Heart left ventricle (tissue), 16 donors: ENCODE results near the gene FBXL12. TPM values are rescaled to one million over a fixed set of nuclear protein-coding genes. Genes with fewer than 3 reads are reported as not detected.
A peak's percentile ranks its signal among the peaks of the same experiment; 100 is the strongest.
"Not testable (repeated sequence)": the region's sequence is repeated elsewhere in the genome, so short reads cannot be mapped to it uniquely, and the experiment has no call there.

Source experiments
- ATAC-seq, 4 donors: fragments of 200-7000 bp; cut with Tn5 transposase; one replicate each; pipeline ENCODE4 v1.9.1; 2020 to 2022; ENCODE audit warnings: moderate library complexity in 4 of 4, mild to moderate bottlenecking in 3 of 4, moderate number of reproducible peaks in 1 of 4
- DNase-seq, 5 donors: peaks; one replicate each; pipeline ENCODE4 v3.0.0-alpha.2; 2020
- H3K27ac ChIP-seq, 12 donors: fragments of 200-600 bp; sonication (generic) in 4 of 12; one replicate each; pipeline versions ENCODE4 v1.5.0 to v1.8.0; 2016 to 2022; ENCODE audit warnings: mild to moderate bottlenecking in 2 of 12
- H3K27me3 ChIP-seq, 9 donors: fragments of 200-600 bp; sonication (generic) in 2 of 9; one replicate each; pipeline versions ENCODE4 v1.5.1 to v1.8.0; 2016 to 2022; ENCODE audit warnings: mild to moderate bottlenecking in 3 of 9
- H3K36me3 ChIP-seq, 9 donors: fragments of 200-600 bp; sonication (generic) in 2 of 9; one replicate each; pipeline versions ENCODE4 v1.5.0 to v1.8.0; 2018 to 2022; ENCODE audit warnings: mild to moderate bottlenecking in 2 of 9
- H3K4me1 ChIP-seq, 12 donors: fragments of 200-600 bp; sonication (generic) in 4 of 12; one replicate each; pipeline versions ENCODE4 v1.5.0 to v1.8.0; 2016 to 2022; ENCODE audit warnings: mild to moderate bottlenecking in 3 of 12
- H3K4me3 ChIP-seq, 12 donors: fragments of 200-600 bp; sonication (generic) in 4 of 12; one replicate each; pipeline versions ENCODE4 v1.5.0 to v1.8.0; 2017 to 2022; ENCODE audit warnings: mild to moderate bottlenecking in 9 of 12, moderate library complexity in 4 of 12
- H3K9me3 ChIP-seq, 12 donors: fragments of 200-600 bp; sonication (generic) in 4 of 12; one replicate each; pipeline versions ENCODE4 v1.5.0 to v1.8.0; 2016 to 2022; ENCODE audit warnings: mild to moderate bottlenecking in 1 of 12
- POLR2A ChIP-seq, 2 donors: fragments of 450-650 bp; IDR thresholded peaks; one replicate each; pipeline ENCODE4 v1.6.1; 2017; ENCODE audit warnings: antibody characterized with exemption in 2 of 2, mild to moderate bottlenecking in 2 of 2, moderate library complexity in 2 of 2
- WGBS, 4 donors: extraction: QIAGEN DNeasy Blood & Tissue Kit in 2 of 4; methylation state at CpG; one replicate each; pipeline versions ENCODE4 v1.1.5 to v1.1.7; 2013 to 2018; 5-methylcytosine and 5-hydroxymethylcytosine counted together
- intact Hi-C, 10 donors: fragments of 100-400 bp; cut with DNase I; formaldehyde crosslinking; loops; one replicate each; pipeline versions ENCODE4 v1.11.1 to v1.14.2; 2022
- polyA plus RNA-seq, 2 donors: library from polyadenylated mRNA; stranded (reverse); fragments of 200-250 nt; gene quantifications; one replicate each; pipeline ENCODE4 v1.2.3, GENCODE V29; 2013
- total RNA-seq, 9 donors: library from RNA; depleted of rRNA in 2 of 9; stranded (reverse); fragments of >200 nt in 2 of 9; fragmentation: NEBNext Ultra II Directional in 3 of 9; extraction: Animal tissue kit (Norgen Biotek cat#: 25700) in 3 of 9; gene quantifications; one replicate each; pipeline versions ENCODE4 v1.1.0 to v1.2.4, GENCODE V29; 2016 to 2023
- TF ChIP-seq, protein P1 (sequence below), 12 donors: fragments of 200-600 bp; sonication (generic) in 4 of 12; IDR thresholded peaks; one replicate each; pipeline versions ENCODE4 v1.5.0 to v1.8.0; 2018 to 2022; ENCODE audit warnings: antibody characterized with exemption in 12 of 12, mild to moderate bottlenecking in 5 of 12
- donor health status: ischemic (EF 13 %, LVEDD 7.1; RV severe dilation, severe dysfunction).
- donor health status: healthy with polysubstance abuse.
- donor health status: DM: no; HTN: yes; CAD: no.
- donor health status: DM: no; HTN: no; CAD: no.
- donor health status: ischemic (EF 25% LVEDD 6.9; RV normal size, moderate dysfunction).
- donor health status: ischemic (EF 25% LVEDD 5.7; RV mildly dilated, moderate dysfunction).
- donor health status: healthy.
- donor health status: DM: yes; HTN: yes; CAD: no.
- donor health status: ischemic (EF 35%, LVEDD 5.7; RV mildly dilated, moderate dysfunction).
- donor health status: nonischemic (EF 11% LVEDD 7.7; RV severe dilation, severe dysfunction).
- donor health status: DM: yes; HTN: yes; CAD: no.
- donor health status: PGD.
- donor health status: ischemic (EF 29% LVEDD 5.4; RV normal size, mild dysfunction).
- donor health status: nonischemic (EF 23%, LVEDD 6.1; RV moderate dilation, normal function).

The FBXL12 gene
- total and polyA plus RNA-seq, 11 donors = 9.8 to 17.6 (median 12.2) TPM

GRCh38 chr19:9827289-9828238 is 8.7 kb upstream of the FBXL12 start, which contains the start of gene UBL5:
UBL5 (plus strand) TSS chr19:9827918; CDS start chr19:9828338, 420 bp downstream.
- peak within 1 kb of the TSS; percentile 56 to 95 (median 85) for H3K4me3 ChIP-seq
- peaks cover 0 to 27% (median 18%) of the 10 kb centered on the region in 9 donors for H3K36me3 ChIP-seq
- H3K27me3 ChIP-seq = no peaks in the 10 kb centered on the region
- peak; percentile 88 to 90 (median 89) for DNase-seq
- intact Hi-C loops = no loop called here
- H3K27ac ChIP-seq = peak within 1 kb of the TSS; percentile 16 to 90 (median 83)
- H3K4me1 ChIP-seq = peaks cover 5 to 30% (median 20%) of the 10 kb centered on the region in 12 donors
- no peaks in the 10 kb centered on the region for H3K9me3 ChIP-seq
- 0 to 1% (median 0%) methylated on average over 47 to 62 of the region's 62 CpGs for WGBS, 4 donors
- TF ChIP-seq, protein P1, sequence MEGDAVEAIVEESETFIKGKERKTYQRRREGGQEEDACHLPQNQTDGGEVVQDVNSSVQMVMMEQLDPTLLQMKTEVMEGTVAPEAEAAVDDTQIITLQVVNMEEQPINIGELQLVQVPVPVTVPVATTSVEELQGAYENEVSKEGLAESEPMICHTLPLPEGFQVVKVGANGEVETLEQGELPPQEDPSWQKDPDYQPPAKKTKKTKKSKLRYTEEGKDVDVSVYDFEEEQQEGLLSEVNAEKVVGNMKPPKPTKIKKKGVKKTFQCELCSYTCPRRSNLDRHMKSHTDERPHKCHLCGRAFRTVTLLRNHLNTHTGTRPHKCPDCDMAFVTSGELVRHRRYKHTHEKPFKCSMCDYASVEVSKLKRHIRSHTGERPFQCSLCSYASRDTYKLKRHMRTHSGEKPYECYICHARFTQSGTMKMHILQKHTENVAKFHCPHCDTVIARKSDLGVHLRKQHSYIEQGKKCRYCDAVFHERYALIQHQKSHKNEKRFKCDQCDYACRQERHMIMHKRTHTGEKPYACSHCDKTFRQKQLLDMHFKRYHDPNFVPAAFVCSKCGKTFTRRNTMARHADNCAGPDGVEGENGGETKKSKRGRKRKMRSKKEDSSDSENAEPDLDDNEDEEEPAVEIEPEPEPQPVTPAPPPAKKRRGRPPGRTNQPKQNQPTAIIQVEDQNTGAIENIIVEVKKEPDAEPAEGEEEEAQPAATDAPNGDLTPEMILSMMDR (IDR thresholded peaks at IDR 0.05) = no peak
- peak in 1 of 2 donors; percentile 79 for TF ChIP-seq POLR2A (IDR thresholded peaks at IDR 0.05)
- ATAC-seq = peak; percentile 95 to 99 (median 98)

DNA sequence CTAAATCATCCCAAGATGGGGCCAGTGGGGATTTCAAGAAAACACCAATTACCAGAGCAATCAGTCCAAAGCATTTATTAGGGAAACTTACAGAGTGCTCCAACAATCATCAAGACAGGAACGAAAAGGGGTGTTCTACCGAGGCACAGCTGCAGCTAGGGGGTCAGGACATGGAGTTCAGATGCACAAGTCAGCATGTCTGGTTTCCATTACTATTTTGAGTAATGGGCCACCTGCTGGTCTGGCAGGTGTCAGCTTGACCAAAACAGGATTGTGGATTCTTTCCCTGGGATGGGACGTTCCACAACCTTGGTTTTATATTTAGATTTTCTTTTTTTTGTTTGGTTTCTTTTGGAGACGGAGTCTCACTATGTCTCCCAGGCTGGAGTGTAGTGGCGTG is 4.9 kb upstream of the FBXL12 start:
- Histone ChIP-seq H3K4me1 (peaks cover 4 to 31% (median 22%) of the 10 kb centered on the region in 12 donors), H3K27ac (no peak overlapping the region), H3K9me3 (no peaks in the 10 kb centered on the region), H3K27me3 (no peaks in the 10 kb centered on the region), H3K4me3 (no peak overlapping the region), H3K36me3 (peaks cover 0 to 1% (median 0%) of the 10 kb centered on the region in 9 donors)
- DNase-seq (no peak), ATAC-seq (no peak)
- 87 to 94% (median 92%) methylated on average over 5 of the region's 5 CpGs for WGBS, 4 donors
- no peak for TF ChIP-seq POLR2A (IDR thresholded peaks at IDR 0.05)
- intact Hi-C loops = no loop called here

- ATAC-seq, intact Hi-C loops, H3K9me3 ChIP-seq, H3K36me3 ChIP-seq, H3K27me3 ChIP-seq: not testable (repeated sequence)
- WGBS, 4 donors = 92 to 96% (median 95%) methylated on average over 8 of the region's 8 CpGs
- DNase-seq = peak in 1 of 5 donors; percentile 23
- peak overlapping the region; percentile 51 to 98 (median 96) for H3K27ac ChIP-seq
- H3K4me1 ChIP-seq = peaks cover 4 to 26% (median 18%) of the 10 kb centered on the region in 12 donors
- H3K4me3 ChIP-seq = peak overlapping the region in 9 of 12 donors; percentile 76 to 98 (median 88)
Measured at GRCh38 chr19:9820034-9820433, 1.2 kb upstream of the FBXL12 start.

DNA sequence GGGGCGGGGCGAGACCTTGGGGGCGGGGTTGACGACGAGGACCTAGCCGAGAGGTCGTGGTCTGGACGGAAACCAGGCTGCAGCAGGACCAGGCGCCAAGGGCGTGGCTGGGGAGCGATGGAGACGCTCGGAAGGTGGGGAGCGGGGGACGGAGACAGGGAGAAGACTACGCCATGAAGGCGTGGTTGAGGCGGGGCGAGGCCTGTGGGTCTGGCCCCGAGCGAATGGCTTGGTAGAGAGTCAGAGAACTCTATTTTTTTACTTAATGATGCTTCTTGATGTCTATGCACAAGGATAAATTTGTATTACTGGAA is 674 bp upstream of the FBXL12 start:
- WGBS, 4 donors = 0 to 2% (median 1%) methylated on average over 19 to 21 of the region's 21 CpGs
- peaks cover 4 to 26% (median 18%) of the 10 kb centered on the region in 12 donors for H3K4me1 ChIP-seq
- TF ChIP-seq, protein P1 (IDR thresholded peaks at IDR 0.05) = no peak
- peak in 1 of 2 donors; percentile 36 for TF ChIP-seq POLR2A (IDR thresholded peaks at IDR 0.05)
- H3K27ac ChIP-seq = peak overlapping the region; percentile 51 to 98 (median 96)
- no peaks in the 10 kb centered on the region for H3K36me3 ChIP-seq
- no peaks in the 10 kb centered on the region for H3K9me3 ChIP-seq
- intact Hi-C loops = loop anchor here in 4 of 10 donors (1.0 to 5.0 kb wide), 5 partner anchors 15 to 387 kb away; partner anchors contain the start of genes PIN1 (in 2 of the 4) and ZNF561 (in 1 of the 4)
- ATAC-seq = no peak
- peak overlapping the region in 10 of 12 donors; percentile 38 to 98 (median 88) for H3K4me3 ChIP-seq
- H3K27me3 ChIP-seq = no peaks in the 10 kb centered on the region
- DNase-seq = no peak

GRCh38 chr19:9818175-9818733 is 625 bp downstream of the FBXL12 start:
- no peak for DNase-seq
- peak overlapping the region; percentile 88 to 98 (median 96) for H3K27ac ChIP-seq
- H3K4me1 ChIP-seq = peaks cover 4 to 26% (median 18%) of the 10 kb centered on the region in 12 donors
- H3K4me3 ChIP-seq = peak overlapping the region; percentile 69 to 98 (median 88)
- no peak for TF ChIP-seq POLR2A (IDR thresholded peaks at IDR 0.05)
- TF ChIP-seq, protein P1 (IDR thresholded peaks at IDR 0.05) = no peak
- no peaks in the 10 kb centered on the region for H3K27me3 ChIP-seq
- WGBS, 4 donors = 4 to 5% (median 4%) methylated on average over 37 to 39 of the region's 39 CpGs
- peaks cover 0 to 12% (median 7%) of the 10 kb centered on the region in 9 donors for H3K36me3 ChIP-seq
- no peak for ATAC-seq
- intact Hi-C loops = loop anchor here in 2 of 10 donors (2.0 to 5.0 kb wide), 2 partner anchors 17 to 386 kb away; partner anchors contain the start of gene PIN1 (in 1 of the 2)
- H3K9me3 ChIP-seq = no peaks in the 10 kb centered on the region
